Erythroblast (primary cell): ENCODE data around the gene CHST15.

Experiments
- GATA1 ChIP-seq: IDR thresholded peaks from 2 replicates; pipeline ENCODE4 v1.6.1; 2011; ENCODE audit warnings: low read depth, mild to moderate bottlenecking, control low read depth, low read length, moderate library complexity
- POLR2A ChIP-seq: IDR thresholded peaks from 2 replicates; pipeline ENCODE4 v1.6.1; 2011; ENCODE audit warnings: mild to moderate bottlenecking, low read length

- TF ChIP-seq POLR2A = no peak
- no peak for TF ChIP-seq GATA1
Measured at GRCh38 chr10:124078714-124079113, 14.7 kb downstream of the CHST15 start.
